ENCODE results near the gene OR4A15. TPM values are rescaled to one million over a fixed set of nuclear protein-coding genes. Genes with fewer than 3 reads are reported as not detected.

The OR4A15 gene
- total RNA-seq (not detected), polyA plus RNA-seq (ENCODE audit: insufficient read length in 2 of 2) (not detected)
- long read RNA-seq, donor 1: 0 reads
- long read RNA-seq, donor 2: 0 reads
- long read RNA-seq, donor 3: 0 reads
- long read RNA-seq, donor 4: 0 reads

- no peaks in the 10 kb centered on the region for H3K4me1 ChIP-seq (ENCODE audit: control insufficient read depth, insufficient read depth, low read length)
- no peaks in the 10 kb centered on the region for H3K36me3 ChIP-seq (ENCODE audit: control insufficient read depth, insufficient read depth, low read length)
- peaks cover 2% of the 10 kb centered on the region for H3K9me3 ChIP-seq (ENCODE audit: control insufficient read depth, insufficient read depth, low read length)
- no peak within 1 kb of the TSS for H3K4me3 ChIP-seq (ENCODE audit: low read depth, low read length)
- no peak for DNase-seq (ENCODE audit: low read depth in 4 of 6, low spot score in 6 of 6)
- 59% methylated on average over 3 of the region's 4 CpGs for whole genome bisulfite sequencing (ENCODE audit: insufficient coverage)
- H3K27ac ChIP-seq (ENCODE audit: low read depth, low read length): no peak within 1 kb of the TSS
- no peaks in the 10 kb centered on the region for H3K27me3 ChIP-seq (ENCODE audit: control insufficient read depth, insufficient read depth, low read length)
Observed at GRCh38 chr11:55367674-55368073, at the start of gene OR4A15. TSS of gene OR4A15 (plus strand) at chr11:55367974. CDS start at chr11:55367974, 0 bp downstream.

DNA sequence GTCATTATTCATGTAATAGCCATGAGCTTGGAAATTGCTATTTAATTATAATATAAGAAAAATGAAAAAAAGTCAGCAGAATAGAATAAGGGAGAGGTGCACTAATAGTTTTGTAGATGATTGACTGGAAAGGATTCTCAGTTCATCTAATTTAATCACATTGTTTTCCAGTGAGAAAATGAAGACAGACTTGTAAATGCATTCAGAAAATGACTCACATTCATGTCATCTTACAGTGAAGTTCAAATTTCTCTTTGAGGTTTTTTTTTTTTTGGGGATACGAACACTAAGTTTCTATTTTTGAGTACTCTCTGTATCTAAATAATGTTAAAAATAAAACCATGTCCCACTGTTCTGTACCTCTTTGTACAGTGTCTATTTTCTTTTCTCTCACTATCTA, 43.3 kb upstream of the OR4A15 start:
- Histone ChIP-seq H3K27me3 (ENCODE audit: control insufficient read depth, insufficient read depth, low read length) (no peaks in the 10 kb centered on the region), H3K9me3 (ENCODE audit: control insufficient read depth, insufficient read depth, low read length) (peaks cover 6% of the 10 kb centered on the region), H3K36me3 (ENCODE audit: control insufficient read depth, insufficient read depth, low read length) (no peaks in the 10 kb centered on the region), H3K27ac (ENCODE audit: low read depth, low read length) (no peak overlapping the region), H3K4me1 (ENCODE audit: control insufficient read depth, insufficient read depth, low read length) (no peaks in the 10 kb centered on the region), H3K4me3 (ENCODE audit: low read depth, low read length) (no peak overlapping the region)
- DNase-seq (ENCODE audit: low read depth in 4 of 6, low spot score in 6 of 6): no peak
- WGBS (ENCODE audit: insufficient coverage): no CpG with 5 or more reads among the region's 1 CpG

DNA sequence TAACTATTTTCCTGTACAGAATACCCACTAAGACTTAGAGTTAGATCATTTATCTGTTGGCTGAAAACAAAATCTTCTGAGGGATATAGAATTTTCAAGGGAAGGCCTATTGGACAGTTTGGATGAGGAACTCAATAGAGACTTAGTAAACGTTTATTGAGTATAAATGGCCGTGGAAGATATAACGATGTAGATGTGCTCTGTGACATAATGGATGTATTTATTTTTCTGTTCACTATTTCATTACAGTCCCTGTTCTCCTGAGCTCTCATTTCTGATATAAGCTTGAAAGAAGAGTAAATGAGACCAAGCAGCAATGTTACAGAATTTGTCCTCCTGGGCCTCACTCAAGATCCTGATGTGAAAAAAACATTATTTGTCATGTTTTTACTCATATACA, 24.9 kb upstream of the OR4A15 start, which contains the start of gene OR4A16:
OR4A16 (plus strand) TSS at position 301 of the 400 bp plus-strand sequence; CDS start at position 301, 0 bp downstream.
- H3K27ac ChIP-seq (ENCODE audit: low read depth, low read length): no peak within 1 kb of the TSS
- no peak for DNase-seq (ENCODE audit: low read depth in 4 of 6, low spot score in 6 of 6)
- no peaks in the 10 kb centered on the region for H3K27me3 ChIP-seq (ENCODE audit: control insufficient read depth, insufficient read depth, low read length)
- H3K36me3 ChIP-seq (ENCODE audit: control insufficient read depth, insufficient read depth, low read length): no peaks in the 10 kb centered on the region
- no peaks in the 10 kb centered on the region for H3K4me1 ChIP-seq (ENCODE audit: control insufficient read depth, insufficient read depth, low read length)
- H3K4me3 ChIP-seq (ENCODE audit: low read depth, low read length): no peak within 1 kb of the TSS
- no CpG with 5 or more reads among the region's 3 CpGs for WGBS (ENCODE audit: insufficient coverage)
- peaks cover 3% of the 10 kb centered on the region for H3K9me3 ChIP-seq (ENCODE audit: control insufficient read depth, insufficient read depth, low read length)

DNA sequence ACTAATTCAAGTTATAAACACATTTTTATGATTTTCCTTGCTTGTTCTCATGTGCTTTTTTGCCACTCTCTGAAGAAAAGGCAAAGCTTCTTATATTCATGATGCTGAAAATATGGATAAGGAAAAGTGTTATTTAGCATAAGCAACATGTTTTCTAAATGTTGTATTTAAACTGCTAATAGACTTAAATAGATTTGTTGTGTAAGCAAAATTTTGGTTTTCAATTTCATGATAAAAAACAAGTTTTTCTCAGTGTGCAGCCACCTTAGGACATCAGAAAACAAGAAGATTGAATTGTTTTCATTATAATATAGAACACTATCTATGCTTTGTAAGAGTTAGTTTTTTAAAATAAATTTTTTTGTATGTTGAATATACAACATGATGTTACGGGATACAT, 22.5 kb upstream of the OR4A15 start:
- H3K9me3 ChIP-seq (ENCODE audit: control insufficient read depth, insufficient read depth, low read length): peaks cover 1% of the 10 kb centered on the region
- H3K27ac ChIP-seq (ENCODE audit: low read depth, low read length): no peak overlapping the region
- no peaks in the 10 kb centered on the region for H3K36me3 ChIP-seq (ENCODE audit: control insufficient read depth, insufficient read depth, low read length)
- no CpG with 5 or more reads among the region's 1 CpG for WGBS (ENCODE audit: insufficient coverage)
- no peak for DNase-seq (ENCODE audit: low read depth in 4 of 6, low spot score in 6 of 6)
- no peak overlapping the region for H3K4me3 ChIP-seq (ENCODE audit: low read depth, low read length)
- no peaks in the 10 kb centered on the region for H3K27me3 ChIP-seq (ENCODE audit: control insufficient read depth, insufficient read depth, low read length)
- no peaks in the 10 kb centered on the region for H3K4me1 ChIP-seq (ENCODE audit: control insufficient read depth, insufficient read depth, low read length)

DNA sequence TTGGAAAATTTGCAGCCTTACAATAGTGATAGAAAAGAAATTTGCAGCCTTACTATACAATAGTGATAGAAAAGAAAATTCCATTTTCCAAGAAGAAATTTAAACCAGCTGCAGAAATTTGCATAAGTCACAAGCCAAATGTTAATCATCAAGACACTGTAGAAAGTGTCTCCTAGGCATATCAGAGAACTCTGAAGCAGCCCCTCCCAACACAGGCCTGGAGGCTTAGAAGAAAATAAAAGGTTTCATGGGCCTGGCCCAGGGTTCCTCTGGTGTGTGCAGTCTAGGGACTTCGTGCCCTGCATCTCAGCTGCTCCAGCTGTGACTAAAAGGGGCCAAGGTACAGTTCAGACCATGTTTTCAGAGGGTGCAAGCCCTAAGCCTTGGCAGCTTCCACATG, 18.7 kb upstream of the OR4A15 start:
- Histone ChIP-seq H3K4me1 (ENCODE audit: control insufficient read depth, insufficient read depth, low read length) (no peaks in the 10 kb centered on the region), H3K36me3 (ENCODE audit: control insufficient read depth, insufficient read depth, low read length) (no peaks in the 10 kb centered on the region), H3K27me3 (ENCODE audit: control insufficient read depth, insufficient read depth, low read length) (no peaks in the 10 kb centered on the region), H3K27ac (ENCODE audit: low read depth, low read length) (no peak overlapping the region), H3K4me3 (ENCODE audit: low read depth, low read length) (no peak overlapping the region), H3K9me3 (ENCODE audit: control insufficient read depth, insufficient read depth, low read length) (peaks cover 1% of the 10 kb centered on the region)
- no peak for DNase-seq (ENCODE audit: low read depth in 4 of 6, low spot score in 6 of 6)
- 7% methylated on average over 1 of the region's 1 CpG for WGBS (ENCODE audit: insufficient coverage)

GRCh38 chr11:55357560-55358184, 10.1 kb upstream of the OR4A15 start:
- H3K27ac ChIP-seq (ENCODE audit: low read depth, low read length): no peak overlapping the region
- H3K4me3 ChIP-seq (ENCODE audit: low read depth, low read length): no peak overlapping the region
- peaks cover 4% of the 10 kb centered on the region for H3K9me3 ChIP-seq (ENCODE audit: control insufficient read depth, insufficient read depth, low read length)
- WGBS (ENCODE audit: insufficient coverage): 0% methylated on average over 1 of the region's 1 CpG
- H3K4me1 ChIP-seq (ENCODE audit: control insufficient read depth, insufficient read depth, low read length): no peaks in the 10 kb centered on the region
- no peak for DNase-seq (ENCODE audit: low read depth in 4 of 6, low spot score in 6 of 6)
- H3K27me3 ChIP-seq (ENCODE audit: control insufficient read depth, insufficient read depth, low read length): no peaks in the 10 kb centered on the region
- H3K36me3 ChIP-seq (ENCODE audit: control insufficient read depth, insufficient read depth, low read length): no peaks in the 10 kb centered on the region

- DNase-seq (ENCODE audit: low read depth in 4 of 6, low spot score in 6 of 6): no peak
- Histone ChIP-seq H3K4me3 (ENCODE audit: low read depth, low read length) (no peak overlapping the region), H3K9me3 (ENCODE audit: control insufficient read depth, insufficient read depth, low read length) (peaks cover 8% of the 10 kb centered on the region), H3K27me3 (ENCODE audit: control insufficient read depth, insufficient read depth, low read length) (no peaks in the 10 kb centered on the region), H3K4me1 (ENCODE audit: control insufficient read depth, insufficient read depth, low read length) (no peaks in the 10 kb centered on the region), H3K36me3 (ENCODE audit: control insufficient read depth, insufficient read depth, low read length) (no peaks in the 10 kb centered on the region), H3K27ac (ENCODE audit: low read depth, low read length) (no peak overlapping the region)
- whole genome bisulfite sequencing (ENCODE audit: insufficient coverage): 33% methylated on average over 1 of the region's 1 CpG
Observed at GRCh38 chr11:55401011-55401410, 33.2 kb downstream of the OR4A15 start.

Small RNA genes lying within 50 kb of the gene (small RNA-seq; reads per million reads assigned to genes)
- gene OR4X7P (ENCODE audit: low replicate concordance): not detected

Other genes with a start within 250 kb of the OR4A15 start
- not detected for gene TRIM48, start 105.8 kb upstream of the OR4A15 start, total RNA-seq
- not detected for gene TRIM48, start 105.8 kb upstream of the OR4A15 start, polyA plus RNA-seq (ENCODE audit: insufficient read length in 2 of 2)
- gene OR4A16, start 24.8 kb upstream of the OR4A15 start, total RNA-seq: not detected
- not detected for gene OR4A16, start 24.8 kb upstream of the OR4A15 start, polyA plus RNA-seq (ENCODE audit: insufficient read length in 2 of 2)
- not detected for gene OR4C15, start 186.5 kb downstream of the OR4A15 start, total RNA-seq
- not detected for gene OR4C15, start 186.5 kb downstream of the OR4A15 start, polyA plus RNA-seq (ENCODE audit: insufficient read length in 2 of 2)
- gene OR4C16, start 204.2 kb downstream of the OR4A15 start, total RNA-seq: not detected
- not detected for gene OR4C16, start 204.2 kb downstream of the OR4A15 start, polyA plus RNA-seq (ENCODE audit: insufficient read length in 2 of 2)
- not detected for gene OR4C11, start 239.7 kb downstream of the OR4A15 start, total RNA-seq
- gene OR4C11, start 239.7 kb downstream of the OR4A15 start, polyA plus RNA-seq (ENCODE audit: insufficient read length in 2 of 2): not detected